ENCODE data around the gene PLCL1.

PLCL1 gene

GRCh38 chr2:198072655-198073054 is 268.3 kb downstream of the PLCL1 start:
- no peak for TF ChIP-seq CTCF (IDR thresholded peaks at IDR 0.05; ENCODE audit: borderline replicate concordance, control extremely low read depth, extremely low read depth, insufficient read depth, missing control alignments)
- in situ Hi-C loops (cut with MboI; ENCODE audit: low sequenced_read_pairs, unreplicated experiment): no loop called here

GRCh38 chr2:198073253-198073652 is 268.9 kb downstream of the PLCL1 start:
- no peak for TF ChIP-seq CTCF (IDR thresholded peaks at IDR 0.05; ENCODE audit: borderline replicate concordance, control extremely low read depth, extremely low read depth, insufficient read depth, missing control alignments)
- in situ Hi-C loops (cut with MboI; ENCODE audit: low sequenced_read_pairs, unreplicated experiment): no loop called here
- no peak for DNase-seq (ENCODE audit: low spot score)

More at GRCh38 chr2:198072655-198073054, 268.3 kb downstream of the PLCL1 start:
- DNase-seq (ENCODE audit: low spot score): no peak

GRCh38 chr2:198077477-198077876 is 273.1 kb downstream of the PLCL1 start:
- DNase-seq (ENCODE audit: low spot score): no peak
- no peak for TF ChIP-seq CTCF (IDR thresholded peaks at IDR 0.05; ENCODE audit: borderline replicate concordance, control extremely low read depth, extremely low read depth, insufficient read depth, missing control alignments)
- in situ Hi-C loops (cut with MboI; ENCODE audit: low sequenced_read_pairs, unreplicated experiment): no loop called here

GRCh38 chr2:198080879-198081765 is 276.7 kb downstream of the PLCL1 start:
- no peak for TF ChIP-seq CTCF (IDR thresholded peaks at IDR 0.05; ENCODE audit: borderline replicate concordance, control extremely low read depth, extremely low read depth, insufficient read depth, missing control alignments)
- in situ Hi-C loops (cut with MboI; ENCODE audit: low sequenced_read_pairs, unreplicated experiment): no loop called here
- DNase-seq (ENCODE audit: low spot score): no peak

- in situ Hi-C loops (cut with MboI; ENCODE audit: low sequenced_read_pairs, unreplicated experiment): no loop called here
- DNase-seq (ENCODE audit: low spot score): no peak
- TF ChIP-seq CTCF (IDR thresholded peaks at IDR 0.05; ENCODE audit: borderline replicate concordance, control extremely low read depth, extremely low read depth, insufficient read depth, missing control alignments): no peak
These were observed 279.8 kb downstream of the PLCL1 start for GRCh38 chr2:198084156-198084555.

- DNase-seq (ENCODE audit: low spot score): no peak
- in situ Hi-C loops (cut with MboI; ENCODE audit: low sequenced_read_pairs, unreplicated experiment): no loop called here
- TF ChIP-seq CTCF (IDR thresholded peaks at IDR 0.05; ENCODE audit: borderline replicate concordance, control extremely low read depth, extremely low read depth, insufficient read depth, missing control alignments): no peak
These were observed 291.6 kb downstream of the PLCL1 start for GRCh38 chr2:198096002-198096401.

All from GM13976 (cell line).